A549 (cell line): ENCODE results near the gene TACSTD2. TPM values are rescaled to one million over a fixed set of nuclear protein-coding genes. Genes with fewer than 3 reads are reported as not detected.

Experiments used
- ATAC-seq, 2 experiments: fragments of 200-7000 bp in 1 of 2; fragments of >200 bp in 1 of 2; cut with Nextera tagmentation in 1 of 2; cut with Tn5 transposase in 1 of 2; 3 replicates each; pipeline versions ENCODE4 v1.8.0 to v1.9.1; 2018 to 2020; ENCODE audit warnings: mild to moderate bottlenecking in 1 of 2, moderate library complexity in 1 of 2
- CTCF ChIA-PET: fragments of 300-600 bp; sonication (Branson Sonifier 250); formaldehyde crosslinking; extraction: SDS; loops from one replicate; lab custom pipeline; 2021; ENCODE audit warnings: antibody characterized with exemption, inconsistent platforms; lab: Yijun Ruan, JAX
- POLR2A ChIA-PET: fragments of 350-600 bp; formaldehyde crosslinking; extraction: SDS; loops from one replicate; lab custom pipeline; 2021; ENCODE audit warnings: antibody characterized with exemption, inconsistent platforms; lab: Yijun Ruan, JAX
- DNase-seq, 2 experiments: peaks; one replicate each; pipeline versions ENCODE4 v3.0.0 to v3.0.0-alpha.2; 2011 to 2016; ENCODE audit warnings: low read depth in 1 of 2, low spot score in 1 of 2
- FAIRE-seq: peaks from 2 replicates; lab custom pipeline; 2011; peaks lifted over from hg19 to GRCh38; lab: Jason Lieb, UNC
- H3K27ac ChIP-seq, 2 experiments: fragments of >200 bp; sonication (Bioruptor Twin); formaldehyde crosslinking; 3 replicates each; pipeline ENCODE4 v1.5.1; 2016 to 2017
- H3K4me1 ChIP-seq: fragments of >200 bp; sonication (Bioruptor Twin); formaldehyde crosslinking; 3 replicates; pipeline ENCODE4 v1.6.1; 2016
- H3K4me2 ChIP-seq: fragments of >200 bp; sonication (Bioruptor Twin); formaldehyde crosslinking; 3 replicates; pipeline ENCODE4 v1.6.1; 2016
- H3K4me3 ChIP-seq: fragments of >200 bp; sonication (Bioruptor Twin); formaldehyde crosslinking; 3 replicates; pipeline ENCODE4 v1.5.1; 2016
- H3K9me3 ChIP-seq: fragments of >200 bp; sonication (Bioruptor Twin); formaldehyde crosslinking; 3 replicates; pipeline ENCODE4 v1.6.1; 2016
- CHD2 ChIP-seq: fragments of 150-350 bp; IDR thresholded peaks from 2 replicates; pipeline ENCODE4 v1.6.1; 2014; ENCODE audit warnings: low read length; ENCODE audit not compliant: partially characterized antibody
- ELK1 ChIP-seq: fragments of 150-350 bp; IDR thresholded peaks from 2 replicates; pipeline ENCODE4 v1.6.1; 2014; ENCODE audit warnings: low read depth, mild to moderate bottlenecking, low read length
- FOSL2 ChIP-seq, 2 experiments: fragments of 450-650 bp in 1 of 2; fragments of >200 bp in 1 of 2; sonication (Bioruptor Twin) in 1 of 2; formaldehyde crosslinking; IDR thresholded peaks; 2 replicates each; pipeline versions ENCODE4 v1.5.0 to v1.6.1; 2016 to 2020; ENCODE audit warnings: mild to moderate bottlenecking in 1 of 2, moderate library complexity in 1 of 2
- FOXS1 ChIP-seq: fragments of 250-450 bp; sonication (Bioruptor Pico); IDR thresholded peaks from 2 replicates; pipeline ENCODE4 v1.5.0; 2020; ENCODE audit warnings: mild to moderate bottlenecking, moderate library complexity
- GATA3 ChIP-seq: IDR thresholded peaks from 2 replicates; pipeline ENCODE4 v1.6.1; 2012; ENCODE audit warnings: borderline replicate concordance
- HDAC2 ChIP-seq: fragments of 200-600 bp; sonication (generic); IDR thresholded peaks from 2 replicates; pipeline ENCODE4 v1.6.1; 2016
- HES2 ChIP-seq: fragments of >200 bp; sonication (Bioruptor Twin); formaldehyde crosslinking; IDR thresholded peaks from 2 replicates; pipeline ENCODE4 v1.6.1; 2016
- HEYL ChIP-seq: fragments of 250-450 bp; sonication (Bioruptor Pico); IDR thresholded peaks from 2 replicates; pipeline ENCODE4 v1.8.0; 2021; ENCODE audit warnings: mild to moderate bottlenecking, moderate library complexity
- HOXB5 ChIP-seq: fragments of 250-450 bp; sonication (Bioruptor Pico); IDR thresholded peaks from 2 replicates; pipeline ENCODE4 v1.5.0; 2020; ENCODE audit warnings: mild to moderate bottlenecking, moderate library complexity
- JUNB ChIP-seq: fragments of >200 bp; sonication (Bioruptor Twin); formaldehyde crosslinking; IDR thresholded peaks from 2 replicates; pipeline ENCODE4 v1.6.1; 2016
- KDM5A ChIP-seq: fragments of 200-600 bp; sonication (generic); IDR thresholded peaks from 2 replicates; pipeline ENCODE4 v1.6.1; 2016; ENCODE audit warnings: antibody characterized with exemption, mild to moderate bottlenecking
- MAZ ChIP-seq: fragments of 150-350 bp; IDR thresholded peaks from 2 replicates; pipeline ENCODE4 v1.6.1; 2014; ENCODE audit warnings: antibody characterized with exemption, low read depth, low read length, borderline replicate concordance
- MYC ChIP-seq: IDR thresholded peaks from 2 replicates; pipeline ENCODE4 v1.6.1; 2012; ENCODE audit warnings: mild to moderate bottlenecking, inconsistent platforms, low read length, improper control_type of control experiment, borderline replicate concordance
- NFE2L2 ChIP-seq: fragments of 150-350 bp; conservative IDR thresholded peaks from 2 replicates; pipeline ENCODE4 v1.6.1; 2014; ENCODE audit warnings: low read length
- RARB ChIP-seq: fragments of 250-450 bp; sonication (Bioruptor Pico); IDR thresholded peaks from 2 replicates; pipeline ENCODE4 v1.8.0; 2021; ENCODE audit warnings: mild to moderate bottlenecking, moderate library complexity
- RFX5 ChIP-seq: fragments of 450-650 bp; IDR thresholded peaks from 2 replicates; pipeline ENCODE4 v1.7.1; 2014; ENCODE audit warnings: antibody characterized with exemption, mild to moderate bottlenecking, moderate library complexity
- SMC3 ChIP-seq: fragments of >200 bp; sonication (Bioruptor Twin); formaldehyde crosslinking; IDR thresholded peaks from 3 replicates; pipeline ENCODE4 v1.6.1; 2018; ENCODE audit warnings: inconsistent platforms
- ZNF302 ChIP-seq: fragments of 250-450 bp; sonication (Bioruptor Pico); IDR thresholded peaks from 2 replicates; pipeline ENCODE4 v1.9.0; 2021; ENCODE audit warnings: inconsistent platforms, mild to moderate bottlenecking, moderate library complexity
- ZSCAN20 ChIP-seq: fragments of 250-450 bp; sonication (Bioruptor Pico); IDR thresholded peaks from 2 replicates; pipeline ENCODE4 v1.8.0; 2022; ENCODE audit warnings: mild to moderate bottlenecking, moderate library complexity
- WGBS: methylation state at CpG from one replicate; pipeline ENCODE4 v1.1.6; 2017; ENCODE audit errors: missing lambda C conversion rate; 5-methylcytosine and 5-hydroxymethylcytosine counted together
- polyA plus RNA-seq, 4 experiments: library from polyadenylated mRNA; depleted of rRNA in 3 of 4; stranded (reverse); fragments of >200 nt; fragmentation: RNase III in 1 of 4; extraction: RNeasy Plus Mini Kit Qiagen cat#74134 plus additional on column Dnase treatment in 1 of 4; gene quantifications; 2 replicates in 3 of 4; 3 replicates in 1 of 4; pipeline ENCODE4 v1.2.3, GENCODE V29; 2011 to 2017
- TF ChIP-seq, protein P1 (sequence below): IDR thresholded peaks from 2 replicates; pipeline ENCODE4 v1.6.1; 2012
- TF ChIP-seq, protein P2 (sequence below): IDR thresholded peaks from 2 replicates; pipeline ENCODE4 v1.6.1; 2012
- TF ChIP-seq, protein P3 (sequence below): fragments of 250-450 bp; sonication (Bioruptor Pico); IDR thresholded peaks from 2 replicates; pipeline ENCODE4 v1.5.0; 2021; ENCODE audit warnings: mild to moderate bottlenecking, moderate library complexity, borderline replicate concordance
- TF ChIP-seq, protein P4 (sequence below): fragments of >200 bp; sonication (Bioruptor Twin); formaldehyde crosslinking; IDR thresholded peaks from 3 replicates; pipeline ENCODE4 v1.5.1; 2016

TACSTD2 gene
- polyA plus RNA-seq, 2 of the 4 experiments (the other 2 are of a cell fraction): not detected

GRCh38 chr1:58594546-58594945 lies 17.5 kb upstream of the TACSTD2 start:
- no peak for DNase-seq
- peaks cover 13% of the 10 kb centered on the region; the same call in 2 of the 3 replicates for H3K4me1 ChIP-seq
- peak overlapping the region in 1 of 2 experiments; percentile 59; a peak in 1 of 6 replicates for H3K27ac ChIP-seq
- TF ChIP-seq, protein P1, sequence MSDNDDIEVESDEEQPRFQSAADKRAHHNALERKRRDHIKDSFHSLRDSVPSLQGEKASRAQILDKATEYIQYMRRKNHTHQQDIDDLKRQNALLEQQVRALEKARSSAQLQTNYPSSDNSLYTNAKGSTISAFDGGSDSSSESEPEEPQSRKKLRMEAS: no peak
- no peak for TF ChIP-seq SMC3
- no peak for TF ChIP-seq HEYL
- TF ChIP-seq JUNB: no peak
- TF ChIP-seq HOXB5 (CRISPR knock-in tag): no peak
- TF ChIP-seq HES2: no peak
- no peak for TF ChIP-seq KDM5A
- TF ChIP-seq, protein P2, sequence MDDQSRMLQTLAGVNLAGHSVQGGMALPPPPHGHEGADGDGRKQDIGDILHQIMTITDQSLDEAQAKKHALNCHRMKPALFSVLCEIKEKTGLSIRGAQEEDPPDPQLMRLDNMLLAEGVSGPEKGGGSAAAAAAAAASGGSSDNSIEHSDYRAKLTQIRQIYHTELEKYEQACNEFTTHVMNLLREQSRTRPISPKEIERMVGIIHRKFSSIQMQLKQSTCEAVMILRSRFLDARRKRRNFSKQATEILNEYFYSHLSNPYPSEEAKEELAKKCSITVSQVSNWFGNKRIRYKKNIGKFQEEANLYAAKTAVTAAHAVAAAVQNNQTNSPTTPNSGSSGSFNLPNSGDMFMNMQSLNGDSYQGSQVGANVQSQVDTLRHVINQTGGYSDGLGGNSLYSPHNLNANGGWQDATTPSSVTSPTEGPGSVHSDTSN: no peak
- no peak for TF ChIP-seq MAZ
- no peak for TF ChIP-seq RFX5
- no peak for TF ChIP-seq GATA3
- no peak for TF ChIP-seq CHD2
- TF ChIP-seq, protein P3, sequence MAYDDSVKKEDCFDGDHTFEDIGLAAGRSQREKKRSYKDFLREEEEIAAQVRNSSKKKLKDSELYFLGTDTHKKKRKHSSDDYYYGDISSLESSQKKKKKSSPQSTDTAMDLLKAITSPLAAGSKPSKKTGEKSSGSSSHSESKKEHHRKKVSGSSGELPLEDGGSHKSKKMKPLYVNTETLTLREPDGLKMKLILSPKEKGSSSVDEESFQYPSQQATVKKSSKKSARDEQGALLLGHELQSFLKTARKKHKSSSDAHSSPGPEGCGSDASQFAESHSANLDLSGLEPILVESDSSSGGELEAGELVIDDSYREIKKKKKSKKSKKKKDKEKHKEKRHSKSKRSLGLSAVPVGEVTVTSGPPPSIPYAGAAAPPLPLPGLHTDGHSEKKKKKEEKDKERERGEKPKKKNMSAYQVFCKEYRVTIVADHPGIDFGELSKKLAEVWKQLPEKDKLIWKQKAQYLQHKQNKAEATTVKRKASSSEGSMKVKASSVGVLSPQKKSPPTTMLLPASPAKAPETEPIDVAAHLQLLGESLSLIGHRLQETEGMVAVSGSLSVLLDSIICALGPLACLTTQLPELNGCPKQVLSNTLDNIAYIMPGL (CRISPR knock-in tag): no peak
- TF ChIP-seq ELK1: no peak
- no peak for TF ChIP-seq ZNF302 (CRISPR knock-in tag)
- no peak for TF ChIP-seq NFE2L2
- TF ChIP-seq, all 56 proteins: peak for 0
- ATAC-seq (no peak), FAIRE-seq (no peak)
- no peak overlapping the region for H3K4me3 ChIP-seq
- ChIA-PET CTCF (interaction anchor here (0.6 kb wide), 2 partner anchors 78 to 79 kb away, joined by 3 read pairs; no protein-coding TSS in a partner anchor), POLR2A (no interaction called here)
- WGBS: 0% methylated on average over 1 of the region's 1 CpG
- no peak overlapping the region for H3K4me2 ChIP-seq
- H3K9me3 ChIP-seq: no peaks in the 10 kb centered on the region

- peak overlapping the region; percentile 59 for H3K4me2 ChIP-seq
- DNase-seq (peak; percentile 11 to 38), ATAC-seq (peak; percentile 83 to 87; a peak in 4 of 6 replicates), FAIRE-seq (no peak)
- H3K9me3 ChIP-seq: no peaks in the 10 kb centered on the region
- H3K4me3 ChIP-seq: no peak overlapping the region
- TF ChIP-seq HOXB5 (CRISPR knock-in tag) (peak; percentile 80), FOSL2 (IDR thresholded peaks at IDR 0.05) (no peak), FOSL2 (CRISPR knock-in tag; IDR thresholded peaks at IDR 0.05) (no peak)
- H3K27ac ChIP-seq: peak overlapping the region; percentile 48 to 71; a peak in 4 of 6 replicates
- peaks cover 13% of the 10 kb centered on the region; the same call in 2 of the 3 replicates for H3K4me1 ChIP-seq
- WGBS: 10% methylated on average over 5 of the region's 5 CpGs
- POLR2A ChIA-PET: no interaction called here
- CTCF ChIA-PET: interaction anchor here (1.4 kb wide), 1 partner anchor 77 kb away, joined by 5 read pairs; no protein-coding TSS in a partner anchor
Measured at GRCh38 chr1:58592522-58593134, 15.6 kb upstream of the TACSTD2 start.

GRCh38 chr1:58591806-58592205 lies 14.8 kb upstream of the TACSTD2 start:
- ATAC-seq (no peak), FAIRE-seq (no peak), DNase-seq (no peak)
- Histone ChIP-seq H3K4me1 (peaks cover 13% of the 10 kb centered on the region; the same call in 2 of the 3 replicates), H3K27ac (peak overlapping the region in 1 of 2 experiments; percentile 71; a peak in 3 of 6 replicates), H3K4me2 (peak overlapping the region; percentile 59; the same call in 2 of the 3 replicates), H3K9me3 (no peaks in the 10 kb centered on the region), H3K4me3 (no peak overlapping the region)
- ChIA-PET POLR2A (no interaction called here), CTCF (interaction anchor here (1.4 kb wide), 1 partner anchor 76 kb away, joined by 5 read pairs; no protein-coding TSS in a partner anchor)
- TF ChIP-seq KDM5A (no peak), FOXS1 (CRISPR knock-in tag) (no peak), HDAC2 (no peak), ZNF302 (CRISPR knock-in tag) (no peak), MYC (no peak), MAZ (no peak), RARB (CRISPR knock-in tag) (no peak), JUNB (no peak), ELK1 (no peak), ZSCAN20 (no peak)
- TF ChIP-seq, protein P4, sequence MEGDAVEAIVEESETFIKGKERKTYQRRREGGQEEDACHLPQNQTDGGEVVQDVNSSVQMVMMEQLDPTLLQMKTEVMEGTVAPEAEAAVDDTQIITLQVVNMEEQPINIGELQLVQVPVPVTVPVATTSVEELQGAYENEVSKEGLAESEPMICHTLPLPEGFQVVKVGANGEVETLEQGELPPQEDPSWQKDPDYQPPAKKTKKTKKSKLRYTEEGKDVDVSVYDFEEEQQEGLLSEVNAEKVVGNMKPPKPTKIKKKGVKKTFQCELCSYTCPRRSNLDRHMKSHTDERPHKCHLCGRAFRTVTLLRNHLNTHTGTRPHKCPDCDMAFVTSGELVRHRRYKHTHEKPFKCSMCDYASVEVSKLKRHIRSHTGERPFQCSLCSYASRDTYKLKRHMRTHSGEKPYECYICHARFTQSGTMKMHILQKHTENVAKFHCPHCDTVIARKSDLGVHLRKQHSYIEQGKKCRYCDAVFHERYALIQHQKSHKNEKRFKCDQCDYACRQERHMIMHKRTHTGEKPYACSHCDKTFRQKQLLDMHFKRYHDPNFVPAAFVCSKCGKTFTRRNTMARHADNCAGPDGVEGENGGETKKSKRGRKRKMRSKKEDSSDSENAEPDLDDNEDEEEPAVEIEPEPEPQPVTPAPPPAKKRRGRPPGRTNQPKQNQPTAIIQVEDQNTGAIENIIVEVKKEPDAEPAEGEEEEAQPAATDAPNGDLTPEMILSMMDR: no peak
- TF ChIP-seq, protein P1: no peak
- WGBS: 64% methylated on average over 1 of the region's 1 CpG
